Adipocyte (in vitro differentiated cells): ENCODE data around the gene PAEP.

Source experiments
- DNase-seq: peaks from one replicate; pipeline ENCODE4 v3.0.0-alpha.2; 2015; ENCODE audit warnings: low read depth
- H3K27me3 ChIP-seq: replicated peaks from 2 replicates; pipeline ENCODE4 v1.7.0; 2013; ENCODE audit warnings: mild to moderate bottlenecking, low read length, moderate library complexity; ENCODE audit not compliant: control insufficient read depth, insufficient read depth
- H3K36me3 ChIP-seq: 2 replicates; pipeline ENCODE4 v1.7.0; 2013; ENCODE audit warnings: low read length, mild to moderate bottlenecking, moderate library complexity; ENCODE audit not compliant: control insufficient read depth, insufficient read depth, severe bottlenecking
- H3K4me1 ChIP-seq: 2 replicates; pipeline ENCODE4 v1.7.0; 2013; ENCODE audit warnings: mild to moderate bottlenecking, low read length, moderate library complexity; ENCODE audit not compliant: control insufficient read depth, insufficient read depth
- H3K4me3 ChIP-seq: 2 replicates; pipeline ENCODE4 v1.7.0; 2013; ENCODE audit warnings: mild to moderate bottlenecking, low read length, moderate library complexity
- H3K9ac ChIP-seq: 2 replicates; pipeline ENCODE4 v1.7.0; 2013; ENCODE audit warnings: mild to moderate bottlenecking, low read length, moderate library complexity
- H3K9me3 ChIP-seq: 2 replicates; pipeline ENCODE4 v1.7.0; 2013; ENCODE audit warnings: mild to moderate bottlenecking, low read length, moderate library complexity; ENCODE audit not compliant: control insufficient read depth

The PAEP gene

GRCh38 chr9:135591506-135592330 is 30.2 kb downstream of the PAEP start:
- H3K27me3 ChIP-seq = peaks cover 20% of the 10 kb centered on the region
- H3K4me1 ChIP-seq = no peaks in the 10 kb centered on the region
- H3K9me3 ChIP-seq = peaks cover 21% of the 10 kb centered on the region
- no peaks in the 10 kb centered on the region for H3K36me3 ChIP-seq
- no peak for DNase-seq
- no peak overlapping the region for H3K9ac ChIP-seq
- no peak overlapping the region for H3K4me3 ChIP-seq

DNA sequence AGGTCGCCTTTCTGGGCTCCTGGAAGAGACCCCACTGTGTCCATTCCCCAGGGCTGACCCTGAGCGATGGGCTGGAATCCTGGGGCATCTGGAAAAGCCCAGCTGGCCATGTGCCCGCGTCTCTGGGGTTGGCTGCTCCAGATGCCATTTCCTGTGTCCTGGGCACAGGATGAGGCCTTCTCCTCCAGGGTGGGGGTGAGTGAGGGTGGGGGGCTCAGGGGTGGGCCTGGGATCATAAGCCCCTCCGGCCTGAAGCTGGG is 30.7 kb downstream of the PAEP start:
- DNase-seq = no peak
- Histone ChIP-seq H3K27me3 (peaks cover 23% of the 10 kb centered on the region), H3K36me3 (no peaks in the 10 kb centered on the region), H3K9ac (no peak overlapping the region), H3K4me3 (no peak overlapping the region), H3K4me1 (no peaks in the 10 kb centered on the region), H3K9me3 (peaks cover 23% of the 10 kb centered on the region)

DNA sequence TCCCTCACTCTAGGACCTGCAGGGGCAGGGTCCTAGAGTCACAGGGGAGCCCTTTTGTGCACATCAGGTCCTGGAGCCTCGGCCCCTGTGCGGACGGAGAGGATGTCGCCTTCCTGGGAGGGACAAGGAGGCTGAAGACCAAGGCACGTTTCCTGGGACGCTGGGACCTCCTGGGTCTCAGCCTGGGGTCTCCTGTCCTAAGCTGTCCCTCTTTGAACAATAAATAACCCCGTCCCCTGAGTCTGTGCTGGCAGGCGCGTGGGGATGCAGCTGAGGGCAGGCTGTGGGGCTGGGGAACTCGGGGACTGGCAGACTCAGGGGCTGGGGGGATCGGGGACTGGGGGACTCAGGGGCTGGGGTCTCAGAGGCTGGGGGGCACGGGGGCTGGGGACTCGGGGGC is 31.1 kb downstream of the PAEP start:
- Histone ChIP-seq H3K4me3 (no peak overlapping the region), H3K9me3 (peaks cover 23% of the 10 kb centered on the region), H3K9ac (no peak overlapping the region), H3K4me1 (no peaks in the 10 kb centered on the region), H3K36me3 (no peaks in the 10 kb centered on the region), H3K27me3 (peaks cover 27% of the 10 kb centered on the region)
- no peak for DNase-seq

- H3K9me3 ChIP-seq = peaks cover 23% of the 10 kb centered on the region
- H3K36me3 ChIP-seq = no peaks in the 10 kb centered on the region
- H3K4me1 ChIP-seq = no peaks in the 10 kb centered on the region
- peaks cover 38% of the 10 kb centered on the region for H3K27me3 ChIP-seq
- no peak for DNase-seq
- H3K9ac ChIP-seq = no peak overlapping the region
- no peak overlapping the region for H3K4me3 ChIP-seq
These were observed 34.7 kb downstream of the PAEP start for GRCh38 chr9:135596211-135596610.

DNA sequence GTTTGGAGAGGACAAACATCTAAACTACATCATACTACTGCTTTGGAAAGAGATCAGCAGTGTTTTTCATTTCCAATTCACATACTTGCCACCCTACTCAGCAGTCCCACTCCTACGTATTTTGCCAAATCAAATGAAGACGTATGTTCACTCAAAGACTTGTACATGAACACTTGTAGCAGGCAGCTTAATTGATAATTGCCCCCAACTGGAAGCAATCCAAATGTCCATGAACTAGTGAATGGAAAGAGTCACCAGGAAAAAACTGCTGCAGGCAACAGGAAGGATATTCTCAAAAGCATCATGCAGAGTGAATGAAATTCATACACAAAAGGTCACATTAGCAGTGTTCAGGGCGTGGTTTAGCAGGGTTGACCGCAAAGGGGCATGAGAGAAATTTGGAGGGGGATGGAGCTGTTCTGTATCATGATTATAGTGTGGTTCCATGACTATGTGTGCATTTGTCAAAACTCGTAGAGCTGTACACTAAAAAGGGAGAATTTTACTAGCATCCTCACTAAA is 38.8 kb downstream of the PAEP start:
- DNase-seq = no peak
- H3K36me3 ChIP-seq = no peaks in the 10 kb centered on the region
- peaks cover 14% of the 10 kb centered on the region for H3K9me3 ChIP-seq
- no peak overlapping the region for H3K4me3 ChIP-seq
- H3K9ac ChIP-seq = no peak overlapping the region
- H3K27me3 ChIP-seq = peaks cover 51% of the 10 kb centered on the region
- H3K4me1 ChIP-seq = no peaks in the 10 kb centered on the region

- no peaks in the 10 kb centered on the region for H3K36me3 ChIP-seq
- no peaks in the 10 kb centered on the region for H3K4me1 ChIP-seq
- H3K27me3 ChIP-seq = peaks cover 46% of the 10 kb centered on the region
- no peak overlapping the region for H3K4me3 ChIP-seq
- no peak overlapping the region for H3K9ac ChIP-seq
- no peaks in the 10 kb centered on the region for H3K9me3 ChIP-seq
- DNase-seq = no peak
These were observed 40.4 kb downstream of the PAEP start for GRCh38 chr9:135601988-135602387.

GRCh38 chr9:135602789-135603481 is 41.4 kb downstream of the PAEP start:
- no peak overlapping the region for H3K4me3 ChIP-seq

GRCh38 chr9:135604437-135605237 is 43.1 kb downstream of the PAEP start:
- no peak for DNase-seq
- H3K36me3 ChIP-seq = no peaks in the 10 kb centered on the region
- no peak overlapping the region for H3K4me3 ChIP-seq
- H3K27me3 ChIP-seq = peaks cover 31% of the 10 kb centered on the region
- H3K9me3 ChIP-seq = no peaks in the 10 kb centered on the region
- H3K9ac ChIP-seq = no peak overlapping the region
- no peaks in the 10 kb centered on the region for H3K4me1 ChIP-seq

More at GRCh38 chr9:135602789-135603481, 41.4 kb downstream of the PAEP start:
- Histone ChIP-seq H3K27me3 (peaks cover 41% of the 10 kb centered on the region), H3K9me3 (no peaks in the 10 kb centered on the region), H3K36me3 (no peaks in the 10 kb centered on the region), H3K9ac (no peak overlapping the region), H3K4me1 (no peaks in the 10 kb centered on the region)
- peak; percentile 69 for DNase-seq

DNA sequence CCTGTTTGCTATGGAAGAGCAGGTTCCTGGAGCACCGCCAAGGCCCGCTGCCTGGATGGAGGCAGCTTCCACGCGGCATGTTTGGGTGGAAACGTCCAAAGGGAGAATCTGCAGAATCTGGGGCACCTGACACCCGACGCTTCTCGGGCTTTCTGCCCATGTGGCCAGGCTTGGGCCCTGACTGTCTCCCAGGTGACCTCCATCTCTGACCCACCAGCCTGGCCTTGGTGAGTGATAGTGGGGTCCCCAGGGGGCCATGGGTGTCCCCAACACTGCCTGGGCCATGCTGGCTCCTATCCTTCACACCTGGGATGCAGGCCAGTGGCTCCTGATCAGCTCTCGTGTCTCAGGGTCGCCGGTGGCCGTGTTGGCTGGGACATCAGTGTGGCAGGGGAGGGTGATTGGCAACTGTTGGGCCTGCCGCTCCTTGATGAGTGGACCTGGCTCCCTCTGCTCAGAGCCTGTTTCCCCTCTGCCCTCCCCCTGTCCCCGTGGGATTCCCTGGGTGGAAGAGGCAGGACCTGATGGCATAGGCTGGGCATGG is 43.8 kb downstream of the PAEP start:
- Histone ChIP-seq H3K27me3 (peaks cover 35% of the 10 kb centered on the region), H3K36me3 (no peaks in the 10 kb centered on the region), H3K9me3 (no peaks in the 10 kb centered on the region), H3K4me3 (no peak overlapping the region), H3K9ac (no peak overlapping the region), H3K4me1 (no peaks in the 10 kb centered on the region)
- no peak for DNase-seq

GRCh38 chr9:135606885-135607259 is 45.3 kb downstream of the PAEP start:
- H3K9me3 ChIP-seq = no peaks in the 10 kb centered on the region
- H3K27me3 ChIP-seq = peaks cover 22% of the 10 kb centered on the region
- H3K4me1 ChIP-seq = no peaks in the 10 kb centered on the region
- no peaks in the 10 kb centered on the region for H3K36me3 ChIP-seq
- no peak for DNase-seq
- H3K9ac ChIP-seq = no peak overlapping the region
- no peak overlapping the region for H3K4me3 ChIP-seq
